Caco-2 (cell line): ENCODE results near the gene HSD3B2. TPM values are rescaled to one million over a fixed set of nuclear protein-coding genes. Genes with fewer than 3 reads are reported as not detected.

Source experiments
- BruUV-seq: library from RNA; stranded (reverse); fragments of 400-500 nt; replicated peaks from 2 replicates; lab custom pipeline; 2021; lab: Mats Ljungman, UMichigan
- CTCF ChIA-PET: fragments of 300-600 bp; sonication (Branson Sonifier 250); formaldehyde crosslinking; loops from one replicate; lab custom pipeline; 2022; ENCODE audit warnings: antibody characterized with exemption; lab: Charles Lee
- POLR2A ChIA-PET: fragments of 300-600 bp; sonication (Branson Sonifier 250); formaldehyde crosslinking; loops from one replicate; lab custom pipeline; 2022; ENCODE audit warnings: antibody characterized with exemption; lab: Charles Lee
- DNase-seq, 2 experiments: peaks; one replicate each; pipeline versions ENCODE4 v3.0.0 to v3.0.0-alpha.2; 2020 to 2022
- H3K27me3 ChIP-seq: replicated peaks from 2 replicates; pipeline ENCODE4 v1.6.0; 2011; ENCODE audit warnings: low read length; ENCODE audit not compliant: control insufficient read depth, insufficient read depth
- H3K36me3 ChIP-seq: 2 replicates; pipeline ENCODE4 v1.5.1; 2011; ENCODE audit warnings: low read length; ENCODE audit not compliant: control insufficient read depth, insufficient read depth
- H3K4me1 ChIP-seq: fragments of 250-450 bp; sonication (Bioruptor Pico); 2 replicates; pipeline ENCODE4 v1.5.1; 2020; ENCODE audit warnings: mild to moderate bottlenecking
- H3K4me3 ChIP-seq: 2 replicates; pipeline ENCODE4 v1.5.1; 2011; ENCODE audit warnings: low read depth, mild to moderate bottlenecking, control low read depth, low read length
- H3K9me3 ChIP-seq: fragments of 250-450 bp; sonication (Bioruptor Pico); 2 replicates; pipeline ENCODE4 v1.5.1; 2020; ENCODE audit warnings: mild to moderate bottlenecking, moderate library complexity
- H3K27ac Mint-ChIP-seq: one replicate; pipeline ENCODE4 v1.8.0; 2022; ENCODE audit warnings: mixed read lengths; ENCODE audit not compliant: unreplicated experiment
- H3K27me3 Mint-ChIP-seq: one replicate; pipeline ENCODE4 v1.8.0; 2022; ENCODE audit warnings: mixed read lengths; ENCODE audit not compliant: insufficient read depth, unreplicated experiment
- H3K36me3 Mint-ChIP-seq: one replicate; pipeline ENCODE4 v1.8.0; 2022; ENCODE audit warnings: mild to moderate bottlenecking, mixed read lengths; ENCODE audit not compliant: insufficient read depth, unreplicated experiment
- H3K4me1 Mint-ChIP-seq: one replicate; pipeline ENCODE4 v1.8.0; 2022; ENCODE audit warnings: low read depth, mixed read lengths; ENCODE audit not compliant: unreplicated experiment
- H3K4me3 Mint-ChIP-seq: one replicate; pipeline ENCODE4 v1.8.0; 2022; ENCODE audit warnings: mild to moderate bottlenecking, moderate library complexity, mixed read lengths; ENCODE audit not compliant: unreplicated experiment
- H3K9me3 Mint-ChIP-seq: one replicate; pipeline ENCODE4 v1.8.0; 2022; ENCODE audit warnings: mixed read lengths; ENCODE audit not compliant: unreplicated experiment
- intact Hi-C: fragments of 100-400 bp; cut with micrococcal nuclease; formaldehyde crosslinking; loops from one replicate; pipeline ENCODE4 v1.10.0; 2022; ENCODE audit not compliant: unreplicated experiment
- total RNA-seq: library from RNA; stranded (reverse); gene quantifications from 2 replicates; pipeline ENCODE4 v1.2.3, GENCODE V29; 2022
- TF ChIP-seq, protein P1 (sequence below), 2 experiments: fragments of 200-600 bp in 1 of 2; IDR thresholded peaks; 1 replicate in 1 of 2; 2 replicates in 1 of 2; pipeline versions ENCODE4 v1.5.1 to v1.8.0; 2011 to 2022; ENCODE audit warnings: antibody characterized with exemption in 1 of 2, control low read depth in 1 of 2, inconsistent platforms in 1 of 2, low read depth in 1 of 2, low read length in 1 of 2, mild to moderate bottlenecking in 1 of 2, moderate library complexity in 1 of 2; ENCODE audit not compliant: insufficient read depth in 1 of 2, severe bottlenecking in 1 of 2, unreplicated experiment in 1 of 2

The HSD3B2 gene
- total RNA-seq, 1 experiment from 2014 or later = not detected

DNA sequence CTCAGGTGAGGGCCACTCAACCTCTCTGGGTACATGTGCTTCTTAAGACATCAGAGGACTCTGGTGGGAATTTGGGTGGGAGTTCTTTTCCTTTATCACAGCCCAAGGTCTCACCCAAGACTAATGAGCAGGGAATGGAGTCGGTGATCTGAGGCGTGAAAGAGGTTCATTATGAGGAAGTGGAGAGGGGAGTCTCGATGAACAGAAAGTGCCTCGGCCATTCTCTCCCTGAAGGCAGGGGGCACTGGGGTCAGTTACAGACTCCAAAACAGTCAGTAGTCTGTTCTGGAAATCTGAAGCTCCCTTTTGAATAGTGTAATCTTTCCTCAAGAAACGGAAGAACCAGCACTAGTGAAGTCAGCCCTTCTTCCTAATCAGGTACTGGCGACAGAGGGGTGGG is 36.2 kb downstream of the HSD3B2 start:
- no peaks in the 10 kb centered on the region for H3K9me3 ChIP-seq
- no peaks in the 10 kb centered on the region for H3K27me3 ChIP-seq
- TF ChIP-seq, protein P1, sequence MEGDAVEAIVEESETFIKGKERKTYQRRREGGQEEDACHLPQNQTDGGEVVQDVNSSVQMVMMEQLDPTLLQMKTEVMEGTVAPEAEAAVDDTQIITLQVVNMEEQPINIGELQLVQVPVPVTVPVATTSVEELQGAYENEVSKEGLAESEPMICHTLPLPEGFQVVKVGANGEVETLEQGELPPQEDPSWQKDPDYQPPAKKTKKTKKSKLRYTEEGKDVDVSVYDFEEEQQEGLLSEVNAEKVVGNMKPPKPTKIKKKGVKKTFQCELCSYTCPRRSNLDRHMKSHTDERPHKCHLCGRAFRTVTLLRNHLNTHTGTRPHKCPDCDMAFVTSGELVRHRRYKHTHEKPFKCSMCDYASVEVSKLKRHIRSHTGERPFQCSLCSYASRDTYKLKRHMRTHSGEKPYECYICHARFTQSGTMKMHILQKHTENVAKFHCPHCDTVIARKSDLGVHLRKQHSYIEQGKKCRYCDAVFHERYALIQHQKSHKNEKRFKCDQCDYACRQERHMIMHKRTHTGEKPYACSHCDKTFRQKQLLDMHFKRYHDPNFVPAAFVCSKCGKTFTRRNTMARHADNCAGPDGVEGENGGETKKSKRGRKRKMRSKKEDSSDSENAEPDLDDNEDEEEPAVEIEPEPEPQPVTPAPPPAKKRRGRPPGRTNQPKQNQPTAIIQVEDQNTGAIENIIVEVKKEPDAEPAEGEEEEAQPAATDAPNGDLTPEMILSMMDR (IDR thresholded peaks at IDR 0.05; ENCODE audit: insufficient read depth in 1 of 2, low read depth in 1 of 2, low read length in 1 of 2, severe bottlenecking in 1 of 2, unreplicated experiment in 1 of 2) = no peak
- Mint-ChIP-seq H3K36me3 (no peaks in the 10 kb centered on the region), H3K27ac (no peak overlapping the region), H3K4me3 (no peak overlapping the region), H3K4me1 (no peaks in the 10 kb centered on the region), H3K9me3 (no peaks in the 10 kb centered on the region), H3K27me3 (no peaks in the 10 kb centered on the region)
- intact Hi-C loops = no loop called here
- DNase-seq = no peak
- BruUV-seq = no TSS peak
- H3K4me3 ChIP-seq = no peak overlapping the region
- POLR2A ChIA-PET = no interaction called here
- H3K4me1 ChIP-seq = no peaks in the 10 kb centered on the region
- CTCF ChIA-PET = no interaction called here
- no peaks in the 10 kb centered on the region for H3K36me3 ChIP-seq

DNA sequence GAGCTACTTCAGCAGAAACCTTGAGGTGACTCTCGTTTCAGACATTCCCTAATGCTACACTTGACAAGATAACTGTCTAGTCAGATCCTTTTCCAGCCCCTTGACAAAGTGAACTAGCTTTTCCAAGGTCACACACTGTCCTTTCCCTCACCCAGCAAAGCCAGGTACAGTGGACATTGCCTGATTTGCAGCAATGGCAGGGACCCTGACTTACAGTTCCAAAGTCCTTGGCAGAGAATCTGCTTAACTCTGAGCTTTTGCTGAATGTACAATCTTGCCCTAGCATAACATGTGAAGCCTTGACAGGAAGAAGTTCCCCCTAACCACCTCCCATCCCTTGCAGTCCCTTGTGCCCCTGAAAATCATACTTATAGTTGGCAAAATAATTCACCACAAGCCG is 37.1 kb downstream of the HSD3B2 start:
- no peak overlapping the region for H3K4me3 Mint-ChIP-seq
- ChIA-PET POLR2A (no interaction called here), CTCF (interaction anchor here (0.6 to 0.7 kb wide), 2 partner anchors 24 to 80 kb away, joined by 3 read pairs; no protein-coding TSS in a partner anchor)
- no peak overlapping the region for H3K4me3 ChIP-seq
- H3K27me3 Mint-ChIP-seq = no peaks in the 10 kb centered on the region
- no peaks in the 10 kb centered on the region for H3K4me1 ChIP-seq
- H3K36me3 ChIP-seq = no peaks in the 10 kb centered on the region
- H3K27ac Mint-ChIP-seq = no peak overlapping the region
- TF ChIP-seq, protein P1 (IDR thresholded peaks at IDR 0.05; ENCODE audit: insufficient read depth in 1 of 2, low read depth in 1 of 2, low read length in 1 of 2, severe bottlenecking in 1 of 2, unreplicated experiment in 1 of 2) = no peak
- no TSS peak for BruUV-seq
- H3K9me3 Mint-ChIP-seq = no peaks in the 10 kb centered on the region
- DNase-seq = no peak
- intact Hi-C loops = no loop called here
- no peaks in the 10 kb centered on the region for H3K4me1 Mint-ChIP-seq
- H3K27me3 ChIP-seq = no peaks in the 10 kb centered on the region
- no peaks in the 10 kb centered on the region for H3K9me3 ChIP-seq
- H3K36me3 Mint-ChIP-seq = no peaks in the 10 kb centered on the region

DNA sequence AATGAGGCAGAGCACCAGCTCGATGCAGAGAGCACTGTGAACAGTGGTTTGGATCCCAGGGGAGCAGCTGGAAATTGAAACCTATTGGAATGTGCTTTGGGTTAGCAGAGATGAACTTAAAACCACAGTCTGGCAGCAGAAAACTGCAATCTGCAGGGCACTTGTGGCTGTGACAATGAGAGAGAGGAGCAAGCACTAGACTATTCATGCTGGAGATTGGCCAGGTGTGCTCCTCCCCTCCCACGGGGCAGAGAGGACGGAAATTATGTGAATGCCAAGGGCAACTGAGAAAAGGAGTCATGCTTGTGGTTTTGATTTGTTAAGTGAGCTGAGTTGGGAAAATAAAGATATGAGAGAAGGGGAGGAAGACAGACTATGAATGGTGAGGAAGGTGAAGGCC is 38.1 kb downstream of the HSD3B2 start:
- TF ChIP-seq, protein P1 (IDR thresholded peaks at IDR 0.05; ENCODE audit: insufficient read depth in 1 of 2, low read depth in 1 of 2, low read length in 1 of 2, severe bottlenecking in 1 of 2, unreplicated experiment in 1 of 2) = no peak
- DNase-seq = no peak
- BruUV-seq = no TSS peak
- Histone ChIP-seq H3K9me3 (no peaks in the 10 kb centered on the region), H3K36me3 (no peaks in the 10 kb centered on the region), H3K4me1 (no peaks in the 10 kb centered on the region), H3K4me3 (no peak overlapping the region), H3K27me3 (no peaks in the 10 kb centered on the region)
- intact Hi-C loops = no loop called here
- Mint-ChIP-seq H3K36me3 (no peaks in the 10 kb centered on the region), H3K4me3 (no peak overlapping the region), H3K4me1 (no peaks in the 10 kb centered on the region), H3K9me3 (no peaks in the 10 kb centered on the region), H3K27me3 (no peaks in the 10 kb centered on the region), H3K27ac (no peak overlapping the region)
- POLR2A ChIA-PET = no interaction called here
- CTCF ChIA-PET = no interaction called here
